Fibroblast of villous mesenchyme (primary cell): ENCODE data around the gene PRELP. TPM values are rescaled to one million over a fixed set of nuclear protein-coding genes. Genes with fewer than 3 reads are reported as not detected.
"Not testable (repeated sequence)": the region's sequence is repeated elsewhere in the genome, so short reads cannot be mapped to it uniquely, and the experiment has no call there.

Source experiments
- DNase-seq: peaks from one replicate; pipeline ENCODE4 v3.0.0-alpha.2; 2010; ENCODE audit warnings: low read depth
- H3K4me3 ChIP-seq: 2 replicates; pipeline ENCODE4 v1.5.1; 2011; ENCODE audit warnings: low read depth, mild to moderate bottlenecking, low read length
- total RNA-seq: library from RNA; depleted of rRNA; stranded (reverse); fragments of >200 nt; gene quantifications from 2 replicates; pipeline ENCODE4 v1.2.3, GENCODE V29; 2012
- TF ChIP-seq, protein P1 (sequence below): IDR thresholded peaks from 2 replicates; pipeline ENCODE4 v1.5.1; 2012; ENCODE audit warnings: low read depth, mild to moderate bottlenecking, low read length; ENCODE audit not compliant: insufficient read depth

PRELP gene
- total RNA-seq, 1 donor: 0.43 TPM

DNA sequence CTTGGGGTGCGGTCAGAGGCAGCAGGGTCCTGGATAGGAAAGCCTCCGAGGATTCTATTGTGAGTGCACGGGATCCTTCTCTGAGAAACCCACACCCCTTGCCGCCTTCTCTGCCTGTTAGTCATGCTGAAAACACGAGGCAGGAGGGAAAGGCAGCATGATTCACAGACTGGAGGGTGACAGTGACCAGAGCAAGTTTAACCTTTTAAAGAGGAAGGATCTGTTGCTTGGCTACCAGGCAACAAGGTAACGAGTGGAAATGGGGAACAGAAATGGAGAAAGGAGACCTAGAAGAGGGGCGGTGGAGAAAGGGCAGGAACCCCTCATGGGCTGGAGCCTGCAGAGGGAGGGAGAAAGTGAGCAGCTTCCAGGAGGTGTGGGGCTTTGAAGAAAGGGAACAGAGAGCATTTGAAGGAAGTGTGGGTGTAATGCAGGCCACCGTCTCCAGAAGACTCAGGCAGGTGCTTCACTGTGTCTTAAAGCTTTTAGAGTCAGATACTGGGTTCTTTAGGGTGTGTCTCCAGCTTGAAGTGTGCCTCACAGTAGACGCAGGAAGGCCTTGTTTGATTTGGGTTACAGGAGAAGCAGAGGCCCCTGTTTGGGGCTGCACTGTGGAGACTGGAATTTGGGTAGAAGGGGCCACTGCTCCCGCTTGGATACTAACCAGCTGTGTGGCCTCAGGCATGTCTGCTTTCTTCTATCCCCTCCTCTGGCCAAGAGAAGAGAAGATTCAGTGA lies 37.4 kb downstream of the PRELP start:
- DNase-seq: peak; percentile 97
- TF ChIP-seq, protein P1, sequence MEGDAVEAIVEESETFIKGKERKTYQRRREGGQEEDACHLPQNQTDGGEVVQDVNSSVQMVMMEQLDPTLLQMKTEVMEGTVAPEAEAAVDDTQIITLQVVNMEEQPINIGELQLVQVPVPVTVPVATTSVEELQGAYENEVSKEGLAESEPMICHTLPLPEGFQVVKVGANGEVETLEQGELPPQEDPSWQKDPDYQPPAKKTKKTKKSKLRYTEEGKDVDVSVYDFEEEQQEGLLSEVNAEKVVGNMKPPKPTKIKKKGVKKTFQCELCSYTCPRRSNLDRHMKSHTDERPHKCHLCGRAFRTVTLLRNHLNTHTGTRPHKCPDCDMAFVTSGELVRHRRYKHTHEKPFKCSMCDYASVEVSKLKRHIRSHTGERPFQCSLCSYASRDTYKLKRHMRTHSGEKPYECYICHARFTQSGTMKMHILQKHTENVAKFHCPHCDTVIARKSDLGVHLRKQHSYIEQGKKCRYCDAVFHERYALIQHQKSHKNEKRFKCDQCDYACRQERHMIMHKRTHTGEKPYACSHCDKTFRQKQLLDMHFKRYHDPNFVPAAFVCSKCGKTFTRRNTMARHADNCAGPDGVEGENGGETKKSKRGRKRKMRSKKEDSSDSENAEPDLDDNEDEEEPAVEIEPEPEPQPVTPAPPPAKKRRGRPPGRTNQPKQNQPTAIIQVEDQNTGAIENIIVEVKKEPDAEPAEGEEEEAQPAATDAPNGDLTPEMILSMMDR: no peak
- no peak overlapping the region for H3K4me3 ChIP-seq

DNA sequence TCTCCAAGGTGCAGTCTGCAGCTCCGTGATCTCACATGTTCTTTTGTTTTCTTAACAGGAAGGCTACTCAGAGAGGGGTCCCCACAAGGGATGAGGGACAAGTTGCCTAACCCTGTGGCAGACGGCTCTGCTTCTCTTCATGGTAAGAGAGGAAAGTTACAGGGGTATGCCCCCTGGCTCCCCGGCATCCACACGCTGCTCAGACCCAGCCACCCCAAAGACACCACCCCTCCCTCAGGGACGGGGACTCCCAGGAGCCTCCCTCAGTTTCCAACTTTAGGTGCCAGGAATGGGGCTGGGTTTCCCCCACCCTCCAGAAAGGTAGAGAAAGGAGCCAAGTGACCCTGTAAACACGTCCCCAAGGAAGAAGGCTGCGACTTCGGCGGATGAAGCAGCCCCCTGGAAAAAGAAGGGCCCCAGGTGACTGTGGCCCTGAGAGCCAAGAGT lies 38.0 kb downstream of the PRELP start:
- no peak overlapping the region for H3K4me3 ChIP-seq
- TF ChIP-seq, protein P1: no peak
- DNase-seq: no peak

DNA sequence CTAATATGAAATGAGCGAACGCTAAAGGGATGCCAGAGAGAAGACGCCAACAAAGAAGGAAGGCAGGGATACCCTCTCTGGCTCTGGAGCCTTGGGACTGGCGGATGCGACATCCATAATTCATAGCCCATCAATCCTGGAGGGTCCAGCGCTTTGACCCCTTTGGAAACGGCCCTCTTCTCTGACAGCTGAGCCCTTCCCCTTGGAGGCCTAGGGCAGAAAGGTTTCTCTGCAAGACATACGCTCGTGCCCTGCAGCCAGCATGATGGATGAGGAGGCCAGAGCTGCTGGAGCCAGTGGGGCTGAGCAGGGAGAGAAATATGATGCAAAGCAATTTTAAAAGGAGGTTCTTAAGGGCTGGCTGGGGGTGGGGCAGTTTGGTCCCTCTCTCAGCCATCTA lies 40.6 kb downstream of the PRELP start:
- TF ChIP-seq, protein P1: no peak
- DNase-seq: no peak
- no peak overlapping the region for H3K4me3 ChIP-seq

DNA sequence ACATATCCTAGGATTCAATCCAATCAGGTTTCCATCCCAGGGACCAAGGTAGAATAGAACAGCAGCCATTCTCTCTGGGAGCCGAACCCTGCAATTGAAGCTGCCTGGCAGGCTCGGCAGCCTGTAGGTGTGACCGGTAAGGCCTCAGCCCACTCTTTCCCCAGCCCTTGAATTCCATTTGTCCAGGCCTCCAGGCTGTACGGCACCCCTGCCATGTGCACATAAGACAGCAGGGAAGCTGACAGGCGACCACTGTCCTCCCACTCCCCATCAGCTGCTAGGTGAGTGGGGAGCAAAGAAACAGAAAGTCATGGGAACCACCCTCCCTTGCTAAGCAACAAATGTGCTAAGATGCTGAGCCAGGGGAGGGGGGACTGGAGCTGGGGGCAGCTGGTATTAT lies 41.3 kb downstream of the PRELP start:
- TF ChIP-seq, protein P1: no peak
- DNase-seq: no peak
- H3K4me3 ChIP-seq: no peak overlapping the region

DNA sequence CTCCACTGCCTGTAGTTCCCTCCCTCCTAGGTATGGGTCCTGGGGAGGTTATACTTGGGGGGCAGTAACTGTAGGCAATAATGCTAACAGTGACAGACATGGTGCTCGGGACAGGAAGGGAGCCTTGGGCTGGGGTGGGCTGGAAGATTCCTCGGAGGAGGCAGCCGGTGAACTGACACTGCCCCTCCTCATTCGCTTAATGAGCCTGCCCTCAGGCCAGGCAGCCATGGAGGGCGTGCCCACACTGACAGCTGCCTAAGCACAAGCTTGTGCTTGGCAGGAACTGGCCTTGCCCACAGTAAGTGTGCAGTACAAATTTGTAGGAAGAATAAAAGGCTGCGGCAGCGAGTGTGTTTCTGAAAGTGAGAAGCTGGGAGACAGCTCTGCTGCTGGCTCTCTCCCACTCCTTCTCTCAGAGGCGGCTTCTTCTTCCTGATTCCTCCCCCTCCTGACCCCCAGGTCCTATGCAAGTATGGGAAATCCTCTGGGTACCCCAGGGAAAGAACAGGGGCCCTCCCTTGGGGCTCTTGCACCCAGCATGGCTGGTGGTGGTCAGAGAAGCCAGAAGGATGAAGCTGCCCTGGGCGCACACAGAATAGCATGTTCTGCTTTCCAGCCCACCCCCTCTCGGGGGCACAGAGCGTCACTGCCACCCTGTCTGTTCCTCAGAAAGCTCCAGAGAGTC lies 42.0 kb downstream of the PRELP start:
- H3K4me3 ChIP-seq: no peak overlapping the region
- DNase-seq: no peak
- TF ChIP-seq, protein P1: no peak

DNA sequence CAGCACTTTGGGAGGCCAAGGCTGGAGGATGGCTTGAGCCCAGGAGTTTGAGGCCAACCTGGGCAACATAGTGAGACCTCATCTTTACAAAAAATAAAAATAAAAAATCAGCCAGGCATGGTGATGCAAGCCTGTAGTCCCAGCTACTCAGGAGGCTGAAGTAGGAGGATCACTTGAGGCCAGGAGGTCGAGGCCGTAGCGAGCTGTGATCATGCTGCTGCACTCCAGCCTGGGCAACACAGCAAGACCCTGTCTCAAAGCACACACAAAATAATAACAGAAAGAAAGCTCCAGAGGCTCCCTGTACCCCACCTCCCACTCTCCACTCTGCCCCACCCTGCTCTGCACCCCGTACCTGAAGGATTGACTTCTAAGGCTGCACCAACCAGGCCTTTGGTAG lies 42.5 kb downstream of the PRELP start:
- not testable (repeated sequence) for DNase-seq

DNA sequence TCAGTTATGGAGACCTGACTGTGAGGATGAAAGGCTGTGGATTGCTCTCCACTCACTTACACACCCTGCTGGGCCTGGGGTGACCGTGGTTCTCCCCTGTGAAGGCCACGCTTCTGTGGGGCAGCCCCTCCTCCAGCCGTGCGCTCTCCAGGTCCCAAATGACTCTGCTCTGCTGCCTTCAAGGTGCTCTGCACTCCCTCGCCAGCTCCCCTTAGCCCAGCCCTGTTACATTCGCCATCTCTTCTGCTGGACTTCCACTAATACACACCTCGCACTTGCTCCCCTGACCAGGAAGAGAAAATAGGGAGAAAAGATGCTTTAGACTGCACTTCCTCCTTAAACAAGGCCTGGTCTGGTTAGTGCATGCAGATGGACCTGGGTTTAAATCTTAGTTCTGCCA lies 42.9 kb downstream of the PRELP start:
- TF ChIP-seq, protein P1: no peak
- H3K4me3 ChIP-seq: no peak overlapping the region
- DNase-seq: no peak

More for the DNA sequence above, 42.5 kb downstream of the PRELP start:
- H3K4me3 ChIP-seq: not testable (repeated sequence)
